ENCODE results near the gene ZNF586. TPM values are rescaled to one million over a fixed set of nuclear protein-coding genes. Genes with fewer than 3 reads are reported as not detected.

ZNF586 gene
- total and polyA plus RNA-seq, 3 donors from 2014 or later, result 6.7 to 28.3 (median 20.3) TPM

- WGBS, 2 donors, result 82 to 94% methylated on average over 6 of the region's 6 CpGs
- intact Hi-C loops (cut with DNase I; ENCODE audit: low total_unique reads), result no loop called here
These were observed 7.4 kb downstream of the ZNF586 start for GRCh38 chr19:57776764-57777296.

GRCh38 chr19:57778336-57778735 lies 8.9 kb downstream of the ZNF586 start:
- H3K4me3 ChIP-seq, result no peak overlapping the region
- no peak overlapping the region for H3K27ac ChIP-seq
- intact Hi-C loops (cut with DNase I; ENCODE audit: low total_unique reads), result no loop called here
- H3K36me3 ChIP-seq (ENCODE audit: low read depth, missing control alignments), result no peaks in the 10 kb centered on the region
- TF ChIP-seq POLR2A (IDR thresholded peaks at IDR 0.05) (no peak), CTCF (IDR thresholded peaks at IDR 0.05) (no peak)
- no peaks in the 10 kb centered on the region for H3K9me3 ChIP-seq
- no peaks in the 10 kb centered on the region for H3K4me1 ChIP-seq
- 96 to 97% methylated on average over 4 of the region's 4 CpGs for WGBS, 2 donors
- no peaks in the 10 kb centered on the region for H3K27me3 ChIP-seq
- DNase-seq, result no peak

More at GRCh38 chr19:57776764-57777296, 7.4 kb downstream of the ZNF586 start:
- Histone ChIP-seq H3K36me3 (ENCODE audit: low read depth, missing control alignments) (no peaks in the 10 kb centered on the region), H3K9me3 (no peaks in the 10 kb centered on the region), H3K27ac (no peak overlapping the region), H3K27me3 (no peaks in the 10 kb centered on the region), H3K4me1 (no peaks in the 10 kb centered on the region), H3K4me3 (no peak overlapping the region)
- DNase-seq, result no peak
- TF ChIP-seq POLR2A (IDR thresholded peaks at IDR 0.05), result no peak
- no peak for TF ChIP-seq CTCF (IDR thresholded peaks at IDR 0.05)

GRCh38 chr19:57779220-57779845 lies 9.9 kb downstream of the ZNF586 start:
- TF ChIP-seq POLR2A (IDR thresholded peaks at IDR 0.05) (no peak), CTCF (IDR thresholded peaks at IDR 0.05) (no peak)
- no peaks in the 10 kb centered on the region for H3K4me1 ChIP-seq
- H3K9me3 ChIP-seq, result no peaks in the 10 kb centered on the region
- intact Hi-C loops (cut with DNase I; ENCODE audit: low total_unique reads), result no loop called here
- H3K4me3 ChIP-seq, result no peak overlapping the region
- no peaks in the 10 kb centered on the region for H3K36me3 ChIP-seq (ENCODE audit: low read depth, missing control alignments)
- H3K27ac ChIP-seq, result no peak overlapping the region
- DNase-seq, result no peak
- 95% methylated on average over 10 of the region's 10 CpGs for WGBS, 2 donors
- no peaks in the 10 kb centered on the region for H3K27me3 ChIP-seq

GRCh38 chr19:57786286-57786685 lies 16.8 kb downstream of the ZNF586 start:
- Histone ChIP-seq H3K36me3 (ENCODE audit: low read depth, missing control alignments) (no peaks in the 10 kb centered on the region), H3K9me3 (no peaks in the 10 kb centered on the region), H3K27ac (no peak overlapping the region), H3K4me3 (peak overlapping the region; percentile 31 to 38), H3K4me1 (no peaks in the 10 kb centered on the region), H3K27me3 (no peaks in the 10 kb centered on the region)
- 47 to 93% methylated on average over 24 to 38 of the region's 38 CpGs for WGBS, 2 donors
- DNase-seq, result no peak
- TF ChIP-seq POLR2A (IDR thresholded peaks at IDR 0.05), result no peak
- no peak for TF ChIP-seq CTCF (IDR thresholded peaks at IDR 0.05)
- intact Hi-C loops (cut with DNase I; ENCODE audit: low total_unique reads), result no loop called here

GRCh38 chr19:57786906-57787305 lies 17.4 kb downstream of the ZNF586 start:
- H3K9me3 ChIP-seq, result no peaks in the 10 kb centered on the region
- peak overlapping the region in 1 of 2 donors; percentile 38 for H3K4me3 ChIP-seq
- intact Hi-C loops (cut with DNase I; ENCODE audit: low total_unique reads), result no loop called here
- WGBS, 2 donors, result 60 to 70% methylated on average over 5 of the region's 5 CpGs
- H3K36me3 ChIP-seq (ENCODE audit: low read depth, missing control alignments), result no peaks in the 10 kb centered on the region
- no peaks in the 10 kb centered on the region for H3K4me1 ChIP-seq
- TF ChIP-seq CTCF (IDR thresholded peaks at IDR 0.05) (no peak), POLR2A (IDR thresholded peaks at IDR 0.05) (no peak)
- no peaks in the 10 kb centered on the region for H3K27me3 ChIP-seq
- DNase-seq, result no peak
- no peak overlapping the region for H3K27ac ChIP-seq
